HG02610 (cell line): ENCODE results near the gene KRT5.
"Not testable (repeated sequence)": the region's sequence is repeated elsewhere in the genome, so short reads cannot be mapped to it uniquely, and the experiment has no call there.

Source experiments
- ATAC-seq: cut with Tn5 transposase; IDR thresholded peaks from one replicate; pipeline ENCODE4 v1.9.1; 2021; ENCODE audit warnings: mild to moderate bottlenecking, moderate library complexity; ENCODE audit not compliant: unreplicated experiment

KRT5 gene

GRCh38 chr12:52521568-52522266 is 1.5 kb upstream of the KRT5 start:
- ATAC-seq: no peak

- ATAC-seq: no peak
Observed at GRCh38 chr12:52521175-52521567, 977 bp upstream of the KRT5 start.

- no peak for ATAC-seq
Observed at GRCh38 chr12:52519387-52519703, 849 bp downstream of the KRT5 start.

GRCh38 chr12:52518574-52519386 is 1.4 kb downstream of the KRT5 start:
- ATAC-seq: no peak

- ATAC-seq: no peak
Observed at GRCh38 chr12:52517888-52518287, 2.3 kb downstream of the KRT5 start.

GRCh38 chr12:52517005-52517835 is 3.0 kb downstream of the KRT5 start:
- no peak for ATAC-seq

- no peak for ATAC-seq
Observed at GRCh38 chr12:52515927-52516831, 4.0 kb downstream of the KRT5 start.

- no peak for ATAC-seq
Observed at GRCh38 chr12:52515319-52515646, 4.9 kb downstream of the KRT5 start.

- no peak for ATAC-seq
Observed at GRCh38 chr12:52514471-52515318, 5.5 kb downstream of the KRT5 start.

- no peak for ATAC-seq
Observed at GRCh38 chr12:52513736-52514135, 6.5 kb downstream of the KRT5 start.

GRCh38 chr12:52508211-52508610 is 12.0 kb downstream of the KRT5 start:
- ATAC-seq: no peak

GRCh38 chr12:52506858-52507715 is 13.1 kb downstream of the KRT5 start:
- no peak for ATAC-seq

GRCh38 chr12:52502877-52503276 is 17.3 kb downstream of the KRT5 start:
- ATAC-seq: no peak

GRCh38 chr12:52501490-52501889 is 18.7 kb downstream of the KRT5 start:
- ATAC-seq: no peak

GRCh38 chr12:52500574-52500973 is 19.6 kb downstream of the KRT5 start:
- not testable (repeated sequence) for ATAC-seq

- no peak for ATAC-seq
Observed at GRCh38 chr12:52499806-52500560, 20.2 kb downstream of the KRT5 start.

- ATAC-seq: no peak
Observed at GRCh38 chr12:52498946-52499345, 21.2 kb downstream of the KRT5 start.

GRCh38 chr12:52497975-52498374 is 22.2 kb downstream of the KRT5 start:
- ATAC-seq: no peak
